Ascending aorta (tissue), 2 donors: Measurements from ENCODE around the gene CYTH1. TPM values are rescaled to one million over a fixed set of nuclear protein-coding genes. Genes with fewer than 3 reads are reported as not detected.

Experiments used
- DNase-seq, 2 donors: peaks; one replicate each; pipeline ENCODE4 v3.0.0-alpha.2; 2019; ENCODE audit warnings: low spot score in 2 of 2
- H3K27ac ChIP-seq, 2 donors: fragments of 200-600 bp; sonication (generic); one replicate each; pipeline ENCODE4 v1.5.1; 2016 to 2017; ENCODE audit warnings: mild to moderate bottlenecking in 1 of 2
- H3K27me3 ChIP-seq: fragments of 200-600 bp; sonication (generic); one replicate; pipeline ENCODE4 v1.5.1; 2017
- H3K36me3 ChIP-seq, 2 donors: fragments of 200-600 bp; sonication (generic); one replicate each; pipeline ENCODE4 v1.5.1; 2016
- H3K4me1 ChIP-seq, 2 donors: fragments of 200-600 bp; sonication (generic); one replicate each; pipeline ENCODE4 v1.5.1; 2016 to 2017; ENCODE audit warnings: mild to moderate bottlenecking in 1 of 2
- H3K4me3 ChIP-seq, 2 donors: fragments of 200-600 bp; sonication (generic); one replicate each; pipeline ENCODE4 v1.5.1; 2016 to 2017; ENCODE audit warnings: mild to moderate bottlenecking in 1 of 2
- H3K9me3 ChIP-seq, 2 donors: fragments of 200-600 bp; sonication (generic); one replicate each; pipeline ENCODE4 v1.5.1; 2016
- intact Hi-C: fragments of 100-400 bp; cut with DNase I; formaldehyde crosslinking; loops from one replicate; pipeline ENCODE4 v1.15.1; 2023
- total RNA-seq: library from RNA; depleted of rRNA; stranded (reverse); fragments of >200 nt; gene quantifications from one replicate; pipeline ENCODE4 v1.1.0, GENCODE V29; 2016
- TF ChIP-seq, protein P1 (sequence below), 3 experiments: fragments of 200-600 bp in 2 of 3; fragments of 450-650 bp in 1 of 3; sonication (generic) in 2 of 3; IDR thresholded peaks; one replicate each; pipeline ENCODE4 v1.5.1; 2016 to 2019; ENCODE audit warnings: antibody characterized with exemption in 3 of 3, mild to moderate bottlenecking in 1 of 3, moderate library complexity in 1 of 3

Gene CYTH1
- total RNA-seq, 1 donor from 2014 or later = 46.5 TPM

DNA sequence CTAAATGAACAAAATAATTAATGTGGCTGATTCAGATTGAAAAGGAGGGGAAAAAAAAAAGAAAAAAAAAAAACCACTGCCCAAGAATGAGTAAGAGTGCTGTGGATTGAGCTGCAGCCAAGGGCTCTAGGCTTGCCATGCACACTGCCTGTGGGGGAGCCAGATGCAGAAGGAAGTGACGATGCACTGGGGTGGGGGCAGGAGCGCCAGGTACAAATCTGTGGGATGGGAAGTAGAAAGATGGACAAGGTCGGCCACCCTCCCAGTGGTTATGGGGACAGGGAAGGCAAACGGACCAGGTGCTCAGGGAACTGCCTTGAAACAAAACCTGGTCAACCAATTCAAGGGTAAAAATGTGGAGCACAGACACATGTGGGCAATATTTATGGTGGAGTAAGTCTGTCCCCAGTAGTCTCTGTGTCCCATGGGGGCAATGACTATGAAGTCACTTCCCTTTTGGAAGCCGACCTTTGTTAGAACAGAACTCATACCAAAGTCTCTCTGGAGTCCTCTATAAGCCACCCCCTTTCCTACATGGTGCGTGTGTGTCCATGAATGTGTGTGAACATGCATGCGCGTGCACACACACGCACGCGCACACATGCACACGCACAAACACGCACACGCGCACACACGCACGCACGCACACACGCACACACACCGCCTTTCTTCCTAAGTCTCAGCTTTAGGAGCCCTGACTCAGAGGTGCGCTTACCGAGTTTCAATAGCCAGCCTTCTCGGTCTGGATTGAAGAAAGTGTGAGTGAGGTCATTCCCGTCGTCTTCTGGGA is 84.3 kb downstream of the CYTH1 start:
- TF ChIP-seq, protein P1, sequence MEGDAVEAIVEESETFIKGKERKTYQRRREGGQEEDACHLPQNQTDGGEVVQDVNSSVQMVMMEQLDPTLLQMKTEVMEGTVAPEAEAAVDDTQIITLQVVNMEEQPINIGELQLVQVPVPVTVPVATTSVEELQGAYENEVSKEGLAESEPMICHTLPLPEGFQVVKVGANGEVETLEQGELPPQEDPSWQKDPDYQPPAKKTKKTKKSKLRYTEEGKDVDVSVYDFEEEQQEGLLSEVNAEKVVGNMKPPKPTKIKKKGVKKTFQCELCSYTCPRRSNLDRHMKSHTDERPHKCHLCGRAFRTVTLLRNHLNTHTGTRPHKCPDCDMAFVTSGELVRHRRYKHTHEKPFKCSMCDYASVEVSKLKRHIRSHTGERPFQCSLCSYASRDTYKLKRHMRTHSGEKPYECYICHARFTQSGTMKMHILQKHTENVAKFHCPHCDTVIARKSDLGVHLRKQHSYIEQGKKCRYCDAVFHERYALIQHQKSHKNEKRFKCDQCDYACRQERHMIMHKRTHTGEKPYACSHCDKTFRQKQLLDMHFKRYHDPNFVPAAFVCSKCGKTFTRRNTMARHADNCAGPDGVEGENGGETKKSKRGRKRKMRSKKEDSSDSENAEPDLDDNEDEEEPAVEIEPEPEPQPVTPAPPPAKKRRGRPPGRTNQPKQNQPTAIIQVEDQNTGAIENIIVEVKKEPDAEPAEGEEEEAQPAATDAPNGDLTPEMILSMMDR (IDR thresholded peaks at IDR 0.05) = no peak
- no peak overlapping the region for H3K4me3 ChIP-seq
- H3K4me1 ChIP-seq = no peaks in the 10 kb centered on the region
- no peak for DNase-seq
- no peak overlapping the region for H3K27ac ChIP-seq
- H3K27me3 ChIP-seq = no peaks in the 10 kb centered on the region
- intact Hi-C loops = no loop called here
- no peaks in the 10 kb centered on the region for H3K9me3 ChIP-seq
- H3K36me3 ChIP-seq = peaks cover 34 to 80% of the 10 kb centered on the region in 2 donors

- no peak overlapping the region for H3K4me3 ChIP-seq
- H3K27ac ChIP-seq = no peak overlapping the region
- no peak for DNase-seq
- TF ChIP-seq, protein P1 (IDR thresholded peaks at IDR 0.05) = no peak
- H3K36me3 ChIP-seq = peaks cover 40 to 86% of the 10 kb centered on the region in 2 donors
- no peaks in the 10 kb centered on the region for H3K4me1 ChIP-seq
- no peaks in the 10 kb centered on the region for H3K27me3 ChIP-seq
- no peaks in the 10 kb centered on the region for H3K9me3 ChIP-seq
- intact Hi-C loops = no loop called here
Observed at GRCh38 chr17:78697122-78697521, 85.0 kb downstream of the CYTH1 start.

GRCh38 chr17:78696016-78696982 is 85.8 kb downstream of the CYTH1 start:
- Histone ChIP-seq H3K4me1 (no peaks in the 10 kb centered on the region), H3K27me3 (no peaks in the 10 kb centered on the region), H3K9me3 (no peaks in the 10 kb centered on the region), H3K27ac (no peak overlapping the region), H3K4me3 (no peak overlapping the region), H3K36me3 (peaks cover 38 to 82% of the 10 kb centered on the region in 2 donors)
- no peak for DNase-seq
- intact Hi-C loops = no loop called here
- TF ChIP-seq, protein P1 (IDR thresholded peaks at IDR 0.05) = no peak

DNA sequence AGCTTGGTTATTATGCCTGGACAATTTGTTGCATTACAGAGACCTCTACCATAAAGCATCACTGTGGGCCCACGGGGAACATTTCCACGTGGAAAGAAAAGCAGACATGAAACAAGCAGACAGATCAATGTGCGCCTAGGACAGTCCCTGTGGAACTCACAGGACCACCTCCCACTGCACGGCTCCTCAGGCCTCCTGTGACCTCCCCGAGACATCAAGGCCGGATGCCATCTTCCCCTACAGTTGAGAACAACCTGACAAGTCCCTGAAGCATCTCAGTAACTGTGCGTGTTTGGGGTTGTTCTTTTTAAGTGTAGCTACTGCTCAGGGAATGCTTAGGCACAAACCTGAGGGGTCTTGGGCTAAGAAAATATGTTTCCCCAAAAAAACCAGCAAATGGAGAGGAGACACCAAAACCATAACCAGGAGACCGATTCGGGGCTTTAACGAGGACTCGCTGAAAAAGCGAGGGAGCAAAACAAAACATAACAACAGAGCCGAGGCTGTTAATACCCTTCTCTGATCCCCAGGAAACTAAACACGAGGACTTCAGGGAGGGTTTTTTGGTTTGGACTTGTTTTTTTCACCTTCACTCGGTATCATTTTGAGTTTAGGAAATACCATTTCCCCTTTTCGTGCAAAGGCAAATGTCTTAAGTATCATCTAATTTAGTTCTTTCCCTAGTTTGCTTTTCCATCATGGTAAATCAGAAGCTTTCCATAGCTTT is 87.1 kb downstream of the CYTH1 start:
- H3K27me3 ChIP-seq = no peaks in the 10 kb centered on the region
- H3K9me3 ChIP-seq = no peaks in the 10 kb centered on the region
- TF ChIP-seq, protein P1 (IDR thresholded peaks at IDR 0.05) = no peak
- intact Hi-C loops = no loop called here
- peaks cover 38 to 71% of the 10 kb centered on the region in 2 donors for H3K36me3 ChIP-seq
- H3K27ac ChIP-seq = no peak overlapping the region
- no peak overlapping the region for H3K4me3 ChIP-seq
- DNase-seq = no peak
- H3K4me1 ChIP-seq = no peaks in the 10 kb centered on the region

DNA sequence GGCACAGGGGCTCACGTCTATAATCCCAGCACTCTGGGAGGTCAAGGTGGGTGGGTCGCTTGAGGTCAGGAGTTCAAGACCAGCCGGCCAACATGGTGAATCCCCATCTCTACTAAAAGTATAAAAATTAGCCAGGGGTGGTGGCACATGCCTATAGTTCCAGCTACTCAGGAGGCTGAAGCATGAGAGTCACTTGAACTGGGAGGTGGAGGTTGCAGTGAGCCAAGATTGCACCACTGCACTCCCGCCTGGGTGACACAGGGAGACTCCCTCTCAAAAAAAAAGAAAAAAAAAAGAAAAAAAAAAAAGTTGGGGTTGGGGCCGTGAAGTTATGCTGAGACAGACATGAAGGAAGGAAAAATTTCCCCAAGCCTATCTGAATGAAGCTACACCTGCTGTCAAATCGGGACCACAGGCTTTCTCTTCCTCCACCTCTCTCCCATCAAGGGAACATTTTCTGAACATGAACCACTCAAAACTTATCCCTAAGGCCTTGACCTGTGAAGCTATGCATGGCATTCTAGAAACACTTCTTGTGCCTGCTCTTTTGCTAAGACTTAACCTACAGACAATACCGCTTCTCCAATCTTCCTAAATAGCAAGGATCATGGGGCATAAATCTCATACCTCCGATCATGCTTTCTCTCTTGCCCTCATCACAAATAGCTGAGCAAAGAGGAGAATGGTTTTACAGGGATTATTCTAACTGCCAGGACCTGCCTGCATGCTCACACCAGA is 88.6 kb downstream of the CYTH1 start:
- no peak for DNase-seq
- no peak overlapping the region for H3K4me3 ChIP-seq
- H3K27ac ChIP-seq = no peak overlapping the region
- intact Hi-C loops = no loop called here
- H3K36me3 ChIP-seq = peaks cover 32 to 73% of the 10 kb centered on the region in 2 donors
- H3K9me3 ChIP-seq = no peaks in the 10 kb centered on the region
- TF ChIP-seq, protein P1 (IDR thresholded peaks at IDR 0.05) = no peak
- no peaks in the 10 kb centered on the region for H3K27me3 ChIP-seq
- H3K4me1 ChIP-seq = no peaks in the 10 kb centered on the region
